Upper lobe of right lung (tissue), 1 donor: ENCODE data around the gene SLC39A8. TPM values are rescaled to one million over a fixed set of nuclear protein-coding genes. Genes with fewer than 3 reads are reported as not detected.

Experiments
- ATAC-seq: fragments of 200-7000 bp; cut with Tn5 transposase; one replicate; pipeline ENCODE4 v1.9.1; 2020; ENCODE audit warnings: mild to moderate bottlenecking, moderate library complexity
- DNase-seq: peaks from one replicate; pipeline ENCODE4 v3.0.0-alpha.2; 2020
- H3K27ac ChIP-seq: fragments of 200-600 bp; one replicate; pipeline ENCODE4 v1.8.0; 2022
- H3K27me3 ChIP-seq: fragments of 200-600 bp; one replicate; pipeline ENCODE4 v1.8.0; 2022; ENCODE audit warnings: mild to moderate bottlenecking
- H3K36me3 ChIP-seq: fragments of 200-600 bp; one replicate; pipeline ENCODE4 v1.8.0; 2022
- H3K4me1 ChIP-seq: fragments of 200-600 bp; one replicate; pipeline ENCODE4 v1.8.0; 2022
- H3K4me3 ChIP-seq: fragments of 200-600 bp; one replicate; pipeline ENCODE4 v1.8.0; 2022; ENCODE audit warnings: mild to moderate bottlenecking
- H3K9me3 ChIP-seq: fragments of 200-600 bp; one replicate; pipeline ENCODE4 v1.8.0; 2022
- CTCF ChIP-seq: fragments of 200-600 bp; IDR thresholded peaks from one replicate; pipeline ENCODE4 v1.8.0; 2022; ENCODE audit warnings: antibody characterized with exemption
- intact Hi-C: fragments of 100-400 bp; cut with DNase I; formaldehyde crosslinking; loops from one replicate; pipeline ENCODE4 v1.11.0; 2022
- total RNA-seq: library from RNA; stranded (reverse); fragmentation: NEBNext Ultra II Directional; extraction: Animal tissue kit (Norgen Biotek cat#: 25700); gene quantifications from one replicate; pipeline ENCODE4 v1.2.1, GENCODE V29; 2021
- donor health status: DM: no; HTN: yes; CAD: no; lungs with severe emphysema.

SLC39A8 gene
- total RNA-seq, 1 donor from 2014 or later, result 470 TPM

GRCh38 chr4:102217775-102218355, 127.4 kb downstream of the SLC39A8 start:
- no peak for TF ChIP-seq CTCF
- intact Hi-C loops, result no loop called here
- no peak for DNase-seq
- Histone ChIP-seq H3K36me3 (no peaks in the 10 kb centered on the region), H3K27me3 (no peaks in the 10 kb centered on the region), H3K27ac (no peak overlapping the region), H3K4me3 (no peak overlapping the region), H3K4me1 (no peaks in the 10 kb centered on the region), H3K9me3 (no peaks in the 10 kb centered on the region)
- ATAC-seq, result no peak

- ATAC-seq (no peak), DNase-seq (no peak)
- intact Hi-C loops, result no loop called here
These were observed 127.9 kb downstream of the SLC39A8 start for GRCh38 chr4:102217345-102217744.

GRCh38 chr4:102216666-102217065, 128.6 kb downstream of the SLC39A8 start:
- H3K27me3 ChIP-seq, result no peaks in the 10 kb centered on the region
- ATAC-seq (no peak), DNase-seq (no peak)
- no peak overlapping the region for H3K4me3 ChIP-seq
- no peaks in the 10 kb centered on the region for H3K36me3 ChIP-seq
- H3K27ac ChIP-seq, result no peak overlapping the region
- intact Hi-C loops, result no loop called here
- no peaks in the 10 kb centered on the region for H3K9me3 ChIP-seq
- H3K4me1 ChIP-seq, result no peaks in the 10 kb centered on the region
- no peak for TF ChIP-seq CTCF

More at GRCh38 chr4:102217345-102217744, 127.9 kb downstream of the SLC39A8 start:
- no peaks in the 10 kb centered on the region for H3K4me1 ChIP-seq
- H3K4me3 ChIP-seq, result no peak overlapping the region
- no peaks in the 10 kb centered on the region for H3K9me3 ChIP-seq
- TF ChIP-seq CTCF, result no peak
- H3K27ac ChIP-seq, result no peak overlapping the region
- H3K36me3 ChIP-seq, result no peaks in the 10 kb centered on the region
- H3K27me3 ChIP-seq, result no peaks in the 10 kb centered on the region

- Histone ChIP-seq H3K9me3 (no peaks in the 10 kb centered on the region), H3K27me3 (no peaks in the 10 kb centered on the region), H3K36me3 (no peaks in the 10 kb centered on the region), H3K27ac (no peak overlapping the region), H3K4me1 (no peaks in the 10 kb centered on the region), H3K4me3 (no peak overlapping the region)
- ATAC-seq (no peak), DNase-seq (no peak)
- intact Hi-C loops, result no loop called here
- no peak for TF ChIP-seq CTCF
These were observed 132.3 kb downstream of the SLC39A8 start for GRCh38 chr4:102213031-102213430.

Other genes with a start within 250 kb of the SLC39A8 start
- gene NFKB1, start 155.9 kb upstream of the SLC39A8 start, total RNA-seq, result 48.8 TPM